HG02970 (cell line): ENCODE data around the gene PNKD.

ENCODE experiments used
- ATAC-seq: cut with Tn5 transposase; IDR thresholded peaks from one replicate; pipeline ENCODE4 v1.9.1; 2021; ENCODE audit warnings: mild to moderate bottlenecking, moderate library complexity, moderate number of reproducible peaks; ENCODE audit not compliant: unreplicated experiment, low FRiP score

The PNKD gene

GRCh38 chr2:218256612-218257350, 13.5 kb upstream of the PNKD start:
- ATAC-seq, result peak; percentile 12

GRCh38 chr2:218257390-218257981, 12.8 kb upstream of the PNKD start:
- peak; percentile 45 for ATAC-seq

- no peak for ATAC-seq
Observed at GRCh38 chr2:218259099-218259961, 11.0 kb upstream of the PNKD start.

GRCh38 chr2:218260166-218260565, 10.2 kb upstream of the PNKD start:
- no peak for ATAC-seq

GRCh38 chr2:218260742-218261422, 9.4 kb upstream of the PNKD start, which contains the start of gene GPBAR1:
Gene GPBAR1, plus strand, starts transcription at chr2:218261015. Its CDS starts 1,710 bp downstream, at chr2:218262725.
- ATAC-seq, result no peak

- no peak for ATAC-seq
Observed at GRCh38 chr2:218261423-218262236, 8.7 kb upstream of the PNKD start.

GRCh38 chr2:218262237-218262600, 8.1 kb upstream of the PNKD start:
- ATAC-seq, result no peak

GRCh38 chr2:218262631-218263586, 7.4 kb upstream of the PNKD start:
- ATAC-seq, result no peak

- no peak for ATAC-seq
Observed at GRCh38 chr2:218263817-218264641, 6.3 kb upstream of the PNKD start.

- no peak for ATAC-seq
Observed at GRCh38 chr2:218264773-218265561, 5.4 kb upstream of the PNKD start.

- ATAC-seq, result no peak
Observed at GRCh38 chr2:218265626-218266025, 4.7 kb upstream of the PNKD start.

GRCh38 chr2:218266316-218266979, 3.9 kb upstream of the PNKD start:
- ATAC-seq, result no peak

- no peak for ATAC-seq
Observed at GRCh38 chr2:218267259-218267658, 3.1 kb upstream of the PNKD start.

- ATAC-seq, result no peak
Observed at GRCh38 chr2:218270721-218271486, 585 bp downstream of the PNKD start.

- ATAC-seq, result no peak
Observed at GRCh38 chr2:218271487-218271797, 1.1 kb downstream of the PNKD start.
